DMS 273 (cell line): ENCODE measurements around the gene BTNL9.
"Not testable (repeated sequence)": the region's sequence is repeated elsewhere in the genome, so short reads cannot be mapped to it uniquely, and the experiment has no call there.

Experiments
- DNase-seq: peaks from one replicate; lab custom pipeline; 2025; ENCODE audit not compliant: unreplicated experiment; lab: John Stamatoyannopoulos, UW

Gene BTNL9

DNA sequence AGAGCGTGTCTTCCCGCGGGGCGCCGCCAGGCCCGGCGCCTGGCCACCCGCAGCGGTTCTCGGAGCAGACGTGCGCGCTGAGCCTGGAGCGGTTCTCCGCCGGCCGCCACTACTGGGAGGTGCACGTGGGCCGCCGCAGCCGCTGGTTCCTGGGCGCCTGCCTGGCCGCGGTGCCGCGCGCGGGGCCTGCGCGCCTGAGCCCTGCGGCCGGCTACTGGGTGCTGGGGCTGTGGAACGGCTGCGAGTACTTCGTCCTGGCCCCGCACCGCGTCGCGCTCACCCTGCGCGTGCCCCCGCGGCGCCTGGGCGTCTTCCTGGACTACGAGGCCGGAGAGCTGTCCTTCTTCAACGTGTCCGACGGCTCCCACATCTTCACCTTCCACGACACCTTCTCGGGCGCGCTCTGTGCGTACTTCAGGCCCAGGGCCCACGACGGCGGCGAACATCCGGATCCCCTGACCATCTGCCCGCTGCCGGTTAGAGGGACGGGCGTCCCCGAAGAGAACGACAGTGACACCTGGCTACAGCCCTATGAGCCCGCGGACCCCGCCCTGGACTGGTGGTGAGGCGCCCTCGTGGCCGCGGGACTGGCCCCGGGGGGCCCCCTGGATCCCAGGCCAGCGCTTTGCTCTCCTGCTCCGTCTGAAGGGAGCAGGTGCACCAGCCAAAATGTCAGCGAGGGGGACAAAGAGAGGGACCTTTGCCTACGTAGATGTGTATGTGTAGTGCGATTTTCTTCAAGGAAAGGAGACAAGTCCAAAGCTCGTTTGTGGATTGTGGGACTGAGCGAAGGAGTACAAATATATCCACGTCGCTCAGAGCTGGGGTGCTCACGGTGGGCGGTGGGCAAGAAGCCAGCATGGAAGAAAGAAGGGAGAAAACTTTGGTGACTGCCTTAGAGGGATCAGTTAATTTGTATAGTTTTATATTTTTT, 19.5 kb downstream of the BTNL9 start:
- DNase-seq: peak; percentile 56

DNA sequence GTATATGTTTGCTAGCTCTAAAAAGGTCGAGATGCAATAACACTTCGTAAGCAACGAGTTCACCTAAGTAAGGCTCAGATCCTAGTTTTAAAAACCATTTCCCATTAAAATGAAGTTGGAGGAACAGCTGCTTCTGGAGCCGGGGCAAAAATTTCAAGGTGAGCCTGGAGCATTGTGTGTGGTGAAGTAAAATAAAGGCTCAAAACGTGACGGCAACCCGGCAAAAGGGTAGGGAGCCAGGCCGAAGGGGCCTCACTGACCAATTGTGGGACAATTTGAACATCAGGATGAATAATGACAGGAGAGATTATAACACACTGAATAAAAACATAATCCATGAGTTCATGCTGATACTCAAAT, 20.1 kb downstream of the BTNL9 start:
- DNase-seq: no peak

DNA sequence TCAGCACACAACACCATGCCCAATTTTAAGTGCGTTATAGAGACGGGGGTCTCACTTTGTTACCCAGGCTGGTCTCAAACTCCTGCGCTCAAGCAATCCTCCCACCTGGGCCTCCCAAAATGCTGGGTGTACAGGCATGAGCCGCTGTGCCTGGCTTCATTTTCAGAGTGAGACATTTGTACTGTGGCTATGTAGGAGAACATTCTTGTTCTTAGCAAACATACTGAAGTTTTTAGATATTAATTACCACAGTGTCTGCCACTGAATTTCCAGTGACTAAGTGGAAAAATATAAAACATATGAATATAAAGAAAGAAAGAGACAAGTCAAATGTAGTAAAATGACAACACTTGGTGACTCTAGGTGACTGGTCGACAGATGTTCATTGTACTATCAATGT, 20.9 kb downstream of the BTNL9 start:
- DNase-seq: no peak

DNA sequence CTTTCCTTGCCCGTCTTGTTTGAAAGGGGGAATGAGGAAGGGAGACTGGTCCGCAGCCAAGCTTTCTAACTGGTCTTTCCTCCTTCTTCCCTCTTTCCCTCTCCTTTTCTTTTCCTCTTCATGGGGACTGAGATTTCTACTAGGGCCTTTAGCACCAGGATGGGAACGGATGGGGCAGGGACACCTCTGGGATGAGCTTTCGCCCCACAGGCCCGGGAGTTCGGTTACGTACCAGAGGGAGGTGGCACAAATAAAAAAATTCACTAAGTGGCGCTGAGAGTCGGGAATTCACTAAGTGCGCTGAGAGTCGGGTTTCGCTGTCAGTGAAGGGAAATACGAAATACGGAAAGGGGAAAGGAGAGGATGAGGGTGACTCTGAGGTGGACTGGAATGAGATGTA, 21.6 kb downstream of the BTNL9 start:
- no peak for DNase-seq

DNA sequence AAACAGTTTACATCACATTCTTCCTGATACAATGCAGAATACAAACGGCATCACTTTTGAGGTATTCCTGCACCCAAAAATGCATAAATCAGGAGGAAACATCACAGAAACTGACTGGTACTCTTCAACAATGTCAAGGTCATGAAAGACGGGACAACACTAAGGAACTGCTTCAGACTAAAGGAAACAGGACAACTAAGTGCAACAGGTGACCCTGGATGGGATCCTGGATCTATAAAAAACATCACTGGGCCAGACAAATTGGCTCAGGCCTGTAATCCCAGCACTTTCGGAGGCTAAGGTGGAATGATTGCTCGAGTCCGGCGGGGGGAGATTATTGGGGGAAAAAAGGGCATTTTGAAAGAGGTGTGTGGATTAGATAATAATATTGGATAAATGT, 22.6 kb downstream of the BTNL9 start:
- DNase-seq: no peak

DNA sequence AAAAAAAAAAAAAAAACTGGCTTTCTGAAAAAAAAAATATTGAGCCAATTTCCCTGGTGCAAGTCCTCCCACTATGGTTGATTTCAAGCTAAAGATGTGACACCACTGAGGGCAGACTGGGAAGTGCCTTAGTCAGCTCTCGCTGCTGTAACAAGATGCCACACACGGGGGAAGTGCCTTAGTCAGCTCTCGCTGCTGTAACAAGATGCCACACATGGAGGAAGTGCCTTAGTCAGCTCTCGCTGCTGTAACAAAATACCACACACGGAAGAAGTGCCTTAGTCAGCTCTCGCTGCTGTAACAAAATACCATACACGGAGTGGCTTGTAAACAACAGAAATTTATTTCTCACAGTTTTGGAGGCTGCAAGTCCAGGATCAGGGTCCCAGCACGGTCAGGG, 23.4 kb downstream of the BTNL9 start:
- no peak for DNase-seq

DNA sequence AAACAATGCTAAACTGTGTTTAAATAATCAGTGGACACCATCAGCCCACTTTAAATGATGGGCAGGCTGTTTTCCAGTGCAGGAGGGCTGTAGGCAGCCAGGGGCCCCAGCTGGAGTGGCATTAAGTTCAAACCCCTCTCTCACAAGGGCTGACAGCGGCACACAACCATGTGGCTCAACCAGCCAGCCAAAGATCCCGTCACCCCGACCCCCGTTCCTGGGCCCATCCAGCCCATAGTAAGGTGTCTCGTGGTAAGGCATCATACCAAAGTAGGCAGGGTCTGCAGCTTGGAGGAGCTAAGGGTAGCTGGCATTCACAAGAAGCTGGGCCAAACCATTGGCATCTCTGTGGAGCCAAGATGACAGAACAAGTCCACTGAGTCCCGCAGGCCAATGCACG, 24.9 kb downstream of the BTNL9 start:
- DNase-seq: no peak

DNA sequence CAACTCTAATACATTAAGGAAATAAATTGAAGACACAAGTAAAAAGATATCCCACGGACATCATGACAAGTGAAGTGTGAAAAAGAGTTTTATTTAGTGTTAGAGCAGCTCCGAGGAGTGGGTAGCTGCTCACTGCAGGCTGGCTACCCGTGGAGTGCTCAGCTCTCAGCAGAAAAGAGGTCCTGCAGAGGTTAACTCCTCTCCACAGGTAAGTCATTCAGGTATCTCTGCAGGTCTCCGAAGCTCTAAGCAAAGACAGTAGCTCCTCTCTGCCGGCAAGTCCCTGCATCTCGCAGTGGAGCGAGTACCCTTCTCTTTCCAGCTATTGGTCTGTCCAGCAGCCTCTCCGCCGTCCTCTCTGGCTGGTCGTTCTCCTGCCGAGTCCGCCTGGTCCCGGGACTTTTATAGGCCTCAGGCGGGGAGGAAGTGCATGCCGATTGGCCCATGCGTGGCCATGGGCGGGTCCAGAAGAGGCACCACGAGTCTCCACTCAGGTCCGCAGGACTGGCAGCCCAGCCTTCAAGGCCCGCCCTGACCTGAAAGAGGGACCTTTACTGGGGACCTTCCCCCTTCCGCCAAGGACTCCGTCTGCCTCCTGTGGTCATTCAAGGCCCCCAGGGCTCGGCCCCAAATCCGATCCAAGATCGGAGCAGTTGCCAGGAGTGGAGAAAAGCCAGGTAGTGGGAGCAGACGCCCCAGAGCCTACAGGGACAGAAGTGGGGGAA, 29.9 kb downstream of the BTNL9 start:
- peak; percentile 30 for DNase-seq

DNA sequence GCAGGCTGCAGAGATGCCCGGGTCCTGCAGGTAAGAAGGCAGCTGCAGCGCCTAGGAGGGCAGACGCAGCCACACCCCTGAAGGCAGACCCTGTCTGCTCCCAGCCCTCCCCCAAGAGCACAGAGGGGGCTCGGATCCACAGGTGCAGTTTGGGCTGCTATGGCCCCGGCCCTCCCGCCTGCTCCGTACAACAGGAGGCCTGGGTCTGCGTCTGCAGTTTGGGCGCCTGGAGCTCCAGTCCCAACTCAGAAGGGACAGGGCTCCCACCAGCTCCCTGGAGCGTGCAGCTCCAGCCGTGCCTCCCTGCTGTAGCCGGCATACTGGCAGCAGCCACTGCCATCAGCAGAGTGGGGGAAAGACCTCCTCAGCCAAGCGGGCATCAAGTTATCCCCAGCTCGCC, 30.5 kb downstream of the BTNL9 start:
- no peak for DNase-seq

DNA sequence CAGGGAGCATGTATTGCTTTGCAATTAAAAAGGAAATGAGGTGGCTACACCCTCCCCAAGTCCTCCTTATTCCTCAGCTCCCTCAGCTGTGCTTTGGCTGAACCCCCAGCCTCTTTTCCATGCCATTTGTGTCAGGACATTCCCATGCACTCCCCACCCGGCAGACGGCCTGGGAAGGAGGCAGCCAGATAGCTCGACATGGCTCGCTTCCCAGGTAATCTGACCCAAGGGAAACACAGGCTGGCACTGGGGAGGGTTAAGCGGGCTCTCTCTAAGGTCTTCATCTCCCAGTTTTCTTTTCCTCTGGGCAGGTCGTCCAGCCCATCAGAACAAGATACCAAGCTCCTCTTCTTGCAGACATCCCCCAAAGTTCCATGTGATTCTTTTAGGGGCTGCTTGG, 31.2 kb downstream of the BTNL9 start:
- peak; percentile 73 for DNase-seq

DNA sequence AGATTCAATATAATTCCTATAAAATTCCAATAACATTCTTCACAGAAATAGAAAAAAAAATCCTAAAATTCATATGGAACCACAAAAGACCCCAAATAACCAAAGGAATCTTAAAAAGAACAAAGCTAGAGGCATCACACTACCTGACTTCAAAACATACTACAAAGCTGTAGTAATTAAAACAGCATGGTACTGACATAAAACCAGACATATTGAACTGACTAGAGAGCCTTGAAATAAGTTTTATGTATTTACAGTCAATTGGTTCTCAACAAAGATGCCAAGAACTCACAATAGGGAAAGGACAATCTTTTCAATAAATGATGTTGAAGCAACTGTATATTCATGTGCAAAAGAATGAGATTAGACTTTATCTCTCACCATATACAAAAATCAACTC, 36.9 kb downstream of the BTNL9 start:
- no peak for DNase-seq

DNA sequence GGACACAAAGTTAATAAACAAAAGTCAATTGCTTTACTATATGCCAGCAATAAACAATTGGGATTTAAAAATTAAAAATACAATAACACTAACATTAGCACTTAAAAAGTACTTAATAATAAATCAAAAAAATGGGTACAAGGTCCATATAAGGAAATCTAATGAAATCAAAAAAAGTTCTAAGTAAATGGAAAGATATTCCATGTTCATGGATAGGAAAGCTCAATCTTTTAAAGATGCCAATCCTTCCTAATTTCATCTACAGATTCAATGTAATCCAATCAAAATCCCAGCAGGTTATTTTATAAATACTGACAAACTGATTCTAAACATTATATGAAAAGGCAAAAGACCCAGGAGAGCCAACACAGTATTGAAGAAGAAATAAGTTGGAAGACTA, 41.9 kb downstream of the BTNL9 start:
- no peak for DNase-seq

DNA sequence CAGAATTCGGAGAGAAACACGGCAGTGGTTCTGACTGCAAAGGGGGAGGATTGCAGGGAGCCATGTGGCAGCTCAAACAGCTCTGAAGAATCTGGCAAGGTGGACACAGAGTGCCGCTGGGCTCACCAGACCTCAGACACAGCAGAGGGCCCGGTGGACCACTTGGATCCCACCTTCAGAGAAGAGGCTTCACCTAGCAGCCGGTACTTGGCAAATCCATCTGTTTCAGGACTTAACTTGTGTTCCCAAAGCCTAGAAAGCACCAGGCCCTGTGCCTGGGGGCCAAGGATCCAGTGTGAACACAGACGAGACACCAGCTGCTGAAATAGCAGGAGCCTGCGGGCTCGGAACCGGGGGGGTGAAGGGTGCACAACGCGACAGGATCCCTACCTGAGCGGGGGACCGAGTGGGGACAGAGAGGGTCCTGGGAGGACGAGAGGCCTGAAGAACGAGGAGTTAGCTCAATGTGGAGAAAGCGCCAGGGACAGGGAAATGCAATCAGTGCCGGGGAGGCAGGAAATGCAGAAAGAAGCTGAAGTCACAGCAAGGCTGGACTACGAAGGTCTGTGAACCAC, 44.6 kb downstream of the BTNL9 start:
- no peak for DNase-seq

DNA sequence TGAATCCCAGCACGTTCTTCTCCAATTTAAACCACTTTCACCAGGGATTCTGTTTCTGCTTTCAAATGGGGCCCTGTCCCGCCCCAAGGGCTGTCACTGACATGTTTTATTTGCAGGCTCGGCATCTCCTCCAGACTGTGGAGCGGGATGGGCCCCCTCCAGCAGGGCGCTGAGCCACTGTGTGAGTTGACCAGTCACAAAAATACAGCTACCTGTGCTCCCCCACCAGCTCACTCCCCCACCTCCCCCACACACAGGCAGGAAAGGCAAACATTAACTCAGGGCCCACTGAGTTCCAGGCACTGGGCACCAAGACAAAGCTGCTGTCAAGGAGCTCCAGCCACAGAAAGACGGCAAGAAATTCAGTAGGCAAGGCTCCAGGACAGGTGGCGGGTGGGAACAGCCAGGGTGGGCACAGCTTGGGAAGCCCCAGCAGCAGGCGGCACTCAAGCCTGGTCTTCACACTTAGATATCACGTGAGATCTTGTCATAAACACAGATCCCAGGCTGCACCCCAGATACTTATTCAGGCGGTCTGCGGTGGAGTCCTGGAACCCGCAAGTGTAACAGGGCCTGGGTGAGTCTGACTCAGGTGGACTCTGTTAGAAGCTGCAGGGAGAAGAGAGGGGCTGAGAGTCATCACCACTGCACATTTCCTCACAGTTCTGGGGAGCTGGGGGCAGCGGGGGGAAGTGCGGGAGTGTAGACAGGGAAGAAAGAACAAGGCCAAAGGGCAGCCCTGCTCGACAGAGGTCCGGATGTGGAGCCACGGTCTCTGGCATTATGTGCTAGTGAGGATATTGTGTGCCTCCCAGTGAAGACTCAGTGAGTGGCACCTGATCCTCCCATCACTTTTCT, 46.2 kb downstream of the BTNL9 start:
- DNase-seq: no peak

DNA sequence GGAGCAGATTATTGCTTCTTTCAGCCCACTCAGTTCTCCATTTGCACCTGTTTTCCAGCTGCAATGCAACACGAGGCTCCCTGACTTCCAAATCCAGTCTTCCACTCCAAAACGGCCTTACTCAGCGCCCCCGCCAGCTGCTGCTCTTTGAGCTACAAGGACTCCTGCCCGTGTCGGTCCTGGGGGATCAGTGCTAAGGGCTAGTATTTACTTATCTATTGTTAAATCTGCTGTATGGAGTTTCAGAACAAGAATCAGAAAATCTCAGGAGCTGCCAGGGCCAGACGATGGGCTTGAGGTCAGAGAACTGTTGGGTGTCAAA, 46.8 kb downstream of the BTNL9 start:
- no peak for DNase-seq

DNA sequence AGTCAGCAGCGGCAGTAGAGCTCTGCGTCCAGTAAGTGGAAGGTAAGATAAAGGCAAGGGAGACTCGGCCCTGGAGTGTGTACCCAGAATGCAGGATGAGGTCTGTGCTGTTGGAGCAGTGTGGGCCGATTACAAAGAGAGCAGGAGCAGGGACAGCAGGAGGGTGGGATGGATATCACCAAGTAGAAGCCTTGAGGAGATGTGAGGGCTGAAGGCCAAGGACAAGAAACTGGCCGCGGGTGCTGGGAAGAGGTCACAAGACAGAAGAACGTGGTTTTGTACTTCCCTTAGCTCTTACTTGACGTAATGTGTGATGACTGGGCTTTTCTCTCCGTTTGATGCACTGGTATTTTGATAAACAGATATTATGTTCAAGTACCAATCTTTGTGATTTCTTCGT, 47.2 kb downstream of the BTNL9 start:
- DNase-seq: no peak

DNA sequence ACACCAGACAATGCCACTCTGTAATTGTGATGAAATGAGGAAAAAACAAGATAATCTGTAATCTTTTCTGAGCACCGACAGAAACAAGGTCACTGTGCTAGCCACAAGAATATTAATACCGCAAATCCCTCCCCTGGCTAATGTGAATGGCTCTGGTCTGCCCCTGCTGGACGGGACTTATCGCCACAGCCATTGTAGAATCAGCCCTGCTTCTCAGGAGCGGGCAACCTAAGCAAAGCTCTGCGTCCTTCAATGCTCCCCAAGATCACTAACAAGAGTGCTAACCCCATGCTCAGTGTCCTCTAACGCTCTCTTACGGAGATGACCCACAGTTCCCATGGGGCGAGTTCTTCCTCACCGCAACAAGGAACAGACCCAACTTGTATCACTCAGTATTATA, 48.2 kb downstream of the BTNL9 start:
- peak; percentile 76 for DNase-seq

DNA sequence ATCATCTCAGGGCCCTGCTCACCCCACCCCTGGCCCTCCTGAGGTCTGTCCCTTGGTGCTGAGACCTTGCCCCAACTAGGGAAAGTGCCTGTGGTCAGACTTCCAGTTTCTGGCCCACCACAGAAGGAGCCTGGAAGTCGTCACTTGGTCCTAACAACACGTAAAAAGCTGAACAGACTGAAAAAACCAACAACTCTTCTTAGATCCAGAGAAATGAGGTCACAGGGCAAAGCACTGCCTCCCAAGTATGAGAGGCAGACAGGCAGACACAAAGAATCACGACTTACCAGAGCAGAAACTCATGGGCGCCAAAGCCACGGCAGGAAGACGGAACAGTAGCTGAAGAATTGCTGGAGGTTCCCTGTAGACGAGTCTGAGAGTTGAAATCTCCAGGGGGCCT, 52.4 kb downstream of the BTNL9 start:
- no peak for DNase-seq

DNA sequence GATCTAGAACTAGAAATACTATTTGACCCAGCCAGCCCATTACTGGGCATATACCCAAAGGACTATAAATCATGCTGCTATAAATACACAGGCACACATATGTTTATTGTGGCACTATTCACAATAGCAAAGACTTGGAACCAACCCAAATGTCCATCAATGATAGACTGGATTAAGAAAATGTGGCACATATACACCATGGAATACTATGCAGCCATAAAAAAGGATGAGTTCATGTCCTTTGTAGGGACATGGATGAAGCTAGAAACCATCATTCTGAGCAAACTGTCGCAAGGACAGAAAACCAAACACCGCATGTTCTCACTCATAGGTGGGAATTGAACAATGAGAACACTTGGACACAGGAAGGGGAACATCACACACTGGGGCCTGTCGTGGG, 55.1 kb downstream of the BTNL9 start:
- not testable (repeated sequence) for DNase-seq

DNA sequence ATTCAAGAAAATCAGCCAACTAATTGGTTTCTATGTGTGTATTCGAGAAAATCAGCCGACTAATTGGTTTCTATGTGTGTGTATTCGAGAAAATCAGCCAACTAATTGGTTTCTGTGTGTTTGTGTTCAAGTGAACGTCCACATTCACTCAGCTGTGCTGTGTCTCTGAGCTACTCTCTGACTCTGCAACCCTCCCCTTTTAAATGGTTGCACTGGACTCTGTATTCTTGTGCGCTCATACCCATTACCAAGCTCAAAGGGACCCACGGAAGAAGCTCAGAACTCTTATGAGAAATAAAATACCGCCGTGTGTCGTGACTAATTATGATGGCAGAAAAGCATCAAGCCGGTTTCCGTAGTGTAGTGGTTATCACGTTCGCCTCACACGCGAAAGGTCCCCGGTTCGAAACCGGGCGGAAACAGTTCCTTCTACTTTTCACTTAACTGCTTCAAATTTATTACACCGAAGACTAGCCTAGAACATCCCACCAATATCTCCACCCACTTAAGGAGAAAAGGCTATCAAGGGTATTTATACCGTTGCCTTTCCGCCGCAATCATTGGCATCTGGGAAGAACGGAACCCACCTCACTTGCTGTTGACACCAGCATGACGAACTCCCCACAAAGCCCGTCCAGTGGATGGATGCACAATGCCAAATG, 56.8 kb downstream of the BTNL9 start:
- not testable (repeated sequence) for DNase-seq

DNA sequence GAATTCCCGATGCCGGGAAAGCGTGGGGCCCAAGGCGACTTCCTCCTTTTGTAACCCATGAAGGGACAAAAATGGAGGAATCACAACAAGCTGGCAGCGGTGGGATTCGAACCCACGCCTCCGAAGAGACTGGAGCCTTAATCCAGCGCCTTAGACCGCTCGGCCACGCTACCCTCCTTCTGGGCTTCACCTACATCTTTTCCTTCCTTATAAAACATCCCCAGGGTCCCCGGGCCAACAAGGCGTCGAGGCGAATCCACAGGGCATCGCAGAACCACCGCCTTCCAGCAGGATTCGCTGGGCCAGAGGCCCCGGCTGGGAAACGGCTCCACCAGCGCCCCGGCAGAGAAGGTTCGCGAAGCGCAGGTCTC, 57.3 kb downstream of the BTNL9 start:
- DNase-seq: not testable (repeated sequence)
